ENCODE results near the gene ZBTB20. TPM values are rescaled to one million over a fixed set of nuclear protein-coding genes. Genes with fewer than 3 reads are reported as not detected.

ZBTB20 gene
- total RNA-seq, 6 experiments from 2014 or later = 8.0 to 14.1 (median 10.4) TPM

- TF ChIP-seq CTCF (IDR thresholded peaks at IDR 0.05) = no peak
- peaks cover 15% of the 10 kb centered on the region for H3K36me3 Mint-ChIP-seq (ENCODE audit: low read depth)
- H3K4me3 Mint-ChIP-seq = no peak overlapping the region
- H3K9me3 Mint-ChIP-seq = no peaks in the 10 kb centered on the region
- no peak for DNase-seq
- peaks cover 41% of the 10 kb centered on the region for H3K4me1 Mint-ChIP-seq (ENCODE audit: low read depth)
- no peaks in the 10 kb centered on the region; the same call in 1 of the 2 replicates for H3K27me3 Mint-ChIP-seq (ENCODE audit: insufficient read depth)
- no peak overlapping the region for H3K27ac Mint-ChIP-seq
Measured at GRCh38 chr3:114567771-114568170, 579.3 kb downstream of the ZBTB20 start.

- TF ChIP-seq CTCF (IDR thresholded peaks at IDR 0.05) = no peak
- Mint-ChIP-seq H3K27ac (no peak overlapping the region), H3K4me1 (ENCODE audit: low read depth) (peaks cover 35% of the 10 kb centered on the region), H3K36me3 (ENCODE audit: low read depth) (peaks cover 20% of the 10 kb centered on the region), H3K27me3 (ENCODE audit: insufficient read depth) (peaks cover 1% of the 10 kb centered on the region), H3K9me3 (no peaks in the 10 kb centered on the region), H3K4me3 (no peak overlapping the region)
- no peak for DNase-seq
Measured at GRCh38 chr3:114566767-114567166, 580.3 kb downstream of the ZBTB20 start.

- no peak for DNase-seq
- no peak overlapping the region for H3K27ac Mint-ChIP-seq
- peaks cover 1% of the 10 kb centered on the region for H3K27me3 Mint-ChIP-seq (ENCODE audit: insufficient read depth)
- peaks cover 35% of the 10 kb centered on the region for H3K4me1 Mint-ChIP-seq (ENCODE audit: low read depth)
- no peak overlapping the region for H3K4me3 Mint-ChIP-seq
- H3K9me3 Mint-ChIP-seq = no peaks in the 10 kb centered on the region
- peaks cover 20% of the 10 kb centered on the region for H3K36me3 Mint-ChIP-seq (ENCODE audit: low read depth)
- TF ChIP-seq CTCF (IDR thresholded peaks at IDR 0.05) = no peak
Measured at GRCh38 chr3:114566162-114566755, 580.8 kb downstream of the ZBTB20 start.

GRCh38 chr3:114565216-114565615 is 581.9 kb downstream of the ZBTB20 start:
- no peak for TF ChIP-seq CTCF (IDR thresholded peaks at IDR 0.05)
- peaks cover 28% of the 10 kb centered on the region for H3K4me1 Mint-ChIP-seq (ENCODE audit: low read depth)
- H3K27me3 Mint-ChIP-seq (ENCODE audit: insufficient read depth) = peaks cover 1% of the 10 kb centered on the region
- H3K4me3 Mint-ChIP-seq = no peak overlapping the region
- peaks cover 24% of the 10 kb centered on the region for H3K36me3 Mint-ChIP-seq (ENCODE audit: low read depth)
- DNase-seq = no peak
- no peak overlapping the region for H3K27ac Mint-ChIP-seq
- no peaks in the 10 kb centered on the region for H3K9me3 Mint-ChIP-seq

- H3K9me3 Mint-ChIP-seq = no peaks in the 10 kb centered on the region
- TF ChIP-seq CTCF (IDR thresholded peaks at IDR 0.05) = no peak
- H3K4me3 Mint-ChIP-seq = no peak overlapping the region
- H3K27ac Mint-ChIP-seq = no peak overlapping the region
- peaks cover 21% of the 10 kb centered on the region for H3K4me1 Mint-ChIP-seq (ENCODE audit: low read depth)
- peaks cover 24% of the 10 kb centered on the region for H3K36me3 Mint-ChIP-seq (ENCODE audit: low read depth)
- H3K27me3 Mint-ChIP-seq (ENCODE audit: insufficient read depth) = peaks cover 1% of the 10 kb centered on the region
- no peak for DNase-seq
Measured at GRCh38 chr3:114563720-114564119, 583.4 kb downstream of the ZBTB20 start.

Data from HFFc6 (cell line).